NCI-H748 (cell line): ENCODE measurements around the gene DMBX1.
A peak's percentile ranks its signal among the peaks of the same experiment; 100 is the strongest.

Experiments
- DNase-seq: peaks from one replicate; lab custom pipeline; 2025; ENCODE audit not compliant: unreplicated experiment; lab: John Stamatoyannopoulos, UW

DMBX1 gene

DNA sequence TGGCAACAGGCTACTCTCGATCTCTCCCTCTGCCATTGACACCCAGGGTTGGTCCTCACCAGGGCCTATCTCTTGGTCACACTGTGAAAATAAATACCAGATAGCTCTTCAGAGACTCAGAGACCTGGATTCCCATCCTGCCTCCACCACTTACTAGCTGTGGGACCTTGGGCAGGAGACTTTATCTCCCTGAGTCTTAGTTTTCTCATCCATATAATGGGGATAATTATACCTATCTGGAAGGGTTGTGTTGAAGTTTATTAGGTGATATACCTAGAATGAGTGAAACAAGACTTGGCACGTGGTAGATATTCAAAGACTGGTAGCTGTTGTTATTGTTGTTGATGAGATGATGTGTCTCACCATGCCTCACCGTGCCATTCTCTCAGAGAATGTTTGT, 7.4 kb downstream of the DMBX1 start:
- DNase-seq: no peak

DNA sequence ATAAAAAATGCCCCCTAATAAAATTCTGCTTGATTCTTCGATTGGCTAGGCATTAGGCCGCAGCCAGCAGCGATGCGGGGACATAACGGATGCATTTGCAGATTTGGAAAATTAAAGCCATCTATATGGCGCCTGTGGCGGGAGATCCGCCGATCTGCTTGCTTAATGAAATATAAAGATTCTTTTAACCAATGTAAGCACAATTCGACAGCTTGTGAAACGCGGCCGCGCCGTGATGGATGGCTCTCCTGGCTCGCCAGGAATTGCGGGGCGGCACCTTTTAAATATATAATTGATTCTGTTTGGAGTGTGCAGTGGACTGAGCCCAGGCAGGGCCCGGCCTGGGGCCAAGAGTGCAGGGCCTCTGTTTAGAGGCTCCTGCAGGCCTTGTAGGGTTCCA, 8.0 kb downstream of the DMBX1 start:
- DNase-seq: no peak

DNA sequence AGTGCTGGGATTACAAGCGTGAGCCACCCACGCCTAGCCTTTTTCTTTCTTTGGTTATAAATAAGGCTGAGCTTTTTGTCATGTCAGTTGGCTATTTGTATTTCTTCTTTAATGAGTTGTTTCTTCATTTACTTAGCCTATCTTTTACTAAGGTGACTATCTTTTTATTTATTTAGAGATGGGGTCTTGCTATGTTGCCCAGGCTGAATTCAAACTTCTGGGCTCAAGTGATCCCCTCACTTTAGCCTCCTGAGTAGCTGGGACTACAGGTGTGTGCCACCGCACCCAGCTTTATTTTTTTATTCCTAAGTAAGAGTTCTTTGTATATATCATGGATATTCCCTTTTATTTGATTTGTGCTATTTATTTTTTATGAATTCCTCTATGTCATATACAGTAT, 11.9 kb downstream of the DMBX1 start:
- no peak for DNase-seq

DNA sequence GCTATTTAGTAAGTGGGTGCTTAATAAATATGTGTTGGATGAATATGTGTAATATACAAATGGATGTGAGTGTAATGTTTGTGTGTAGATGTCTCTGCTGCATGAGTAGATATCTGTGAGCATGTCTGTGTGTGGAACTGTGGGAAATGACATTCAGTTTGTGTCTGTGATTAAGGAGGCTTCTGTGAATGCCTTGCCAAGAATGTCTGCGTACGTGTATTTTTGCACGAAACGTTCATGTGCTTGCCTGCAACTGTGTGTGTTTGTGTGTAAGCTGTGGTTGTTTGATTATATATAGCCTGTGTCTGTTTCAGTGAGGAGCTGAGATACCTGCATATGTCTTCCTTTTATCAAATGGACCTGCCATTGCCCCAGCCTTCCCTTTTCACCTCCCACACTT, 13.8 kb downstream of the DMBX1 start:
- no peak for DNase-seq

DNA sequence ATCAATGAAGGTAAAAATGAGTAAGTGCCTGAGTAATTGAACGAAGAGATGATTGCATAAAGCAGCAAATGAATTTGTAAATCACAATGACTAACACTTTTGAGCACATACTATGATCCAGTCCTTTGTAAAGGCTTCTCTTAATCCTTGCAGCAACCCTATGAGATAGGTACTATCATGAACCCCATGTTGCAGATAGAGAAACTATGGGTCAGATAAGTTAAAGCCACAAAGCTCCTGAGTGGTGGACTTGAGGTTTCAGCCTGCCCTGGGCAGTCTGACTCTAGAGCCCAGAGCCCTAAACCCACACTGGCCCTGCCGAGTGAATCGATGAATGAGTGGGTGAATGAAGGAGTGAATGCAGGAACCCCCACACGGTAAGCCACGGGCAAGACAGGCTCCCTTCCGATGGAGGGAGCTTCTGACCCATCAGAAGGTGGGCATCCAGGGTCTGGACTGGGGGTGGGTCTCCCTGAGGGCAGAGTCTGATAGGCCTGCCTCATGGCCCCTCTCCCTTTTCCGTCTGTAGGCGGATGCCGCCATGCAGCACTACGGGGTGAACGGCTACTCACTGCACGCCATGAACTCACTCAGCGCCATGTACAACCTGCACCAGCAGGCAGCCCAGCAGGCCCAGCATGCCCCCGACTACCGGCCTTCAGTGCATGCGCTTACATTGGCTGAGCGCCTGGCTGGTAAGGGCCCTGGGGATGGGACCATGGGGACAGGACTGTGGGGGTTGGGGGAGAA, 17.0 kb downstream of the DMBX1 start:
- DNase-seq: no peak

DNA sequence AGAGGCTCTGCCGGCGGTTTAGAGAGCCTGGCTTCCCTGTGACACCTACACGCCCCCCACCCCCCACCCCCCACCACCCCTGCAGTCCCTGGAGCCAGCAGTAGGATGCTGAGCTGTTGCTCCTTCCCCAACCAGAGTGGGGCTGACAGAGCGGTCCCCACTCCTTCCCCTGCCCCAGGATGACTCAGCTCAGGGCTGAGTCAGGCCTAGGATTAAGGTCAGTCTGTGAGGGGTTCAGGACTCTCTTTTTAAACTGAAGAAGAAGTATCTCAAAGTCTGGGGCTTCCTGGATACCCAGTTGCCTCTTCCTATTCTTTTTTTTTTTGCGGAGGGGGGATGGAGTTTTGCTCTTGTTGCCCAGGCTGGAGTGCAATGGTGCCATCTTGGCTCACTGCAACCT, 19.1 kb downstream of the DMBX1 start:
- no peak for DNase-seq

DNA sequence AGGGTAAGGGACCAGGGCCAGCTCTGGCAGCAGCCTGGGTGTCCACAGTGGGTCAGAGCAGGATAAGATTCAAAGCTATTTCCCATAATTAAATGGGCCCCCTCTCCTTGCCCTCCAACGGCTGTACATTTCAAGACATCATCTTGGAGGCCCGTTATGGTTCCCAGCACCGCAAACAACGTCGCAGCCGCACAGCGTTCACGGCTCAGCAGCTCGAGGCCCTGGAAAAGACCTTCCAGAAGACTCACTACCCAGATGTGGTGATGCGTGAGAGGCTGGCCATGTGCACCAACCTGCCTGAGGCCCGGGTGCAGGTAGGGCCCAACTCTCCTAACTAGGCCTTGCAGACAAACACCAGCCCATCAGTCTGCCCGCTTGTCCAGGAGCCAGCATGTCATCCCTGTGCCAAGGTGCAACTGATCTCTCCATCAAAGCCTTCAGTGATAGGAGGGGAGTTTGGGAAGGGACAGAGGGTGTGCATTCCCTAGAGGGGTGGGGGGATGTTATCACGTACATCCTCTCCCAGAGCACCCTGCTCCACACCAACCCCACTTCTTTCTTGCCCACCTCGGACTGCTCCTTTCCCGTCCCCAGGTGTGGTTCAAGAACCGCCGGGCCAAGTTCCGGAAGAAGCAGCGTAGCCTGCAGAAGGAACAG, 20.8 kb downstream of the DMBX1 start:
- no peak for DNase-seq

DNA sequence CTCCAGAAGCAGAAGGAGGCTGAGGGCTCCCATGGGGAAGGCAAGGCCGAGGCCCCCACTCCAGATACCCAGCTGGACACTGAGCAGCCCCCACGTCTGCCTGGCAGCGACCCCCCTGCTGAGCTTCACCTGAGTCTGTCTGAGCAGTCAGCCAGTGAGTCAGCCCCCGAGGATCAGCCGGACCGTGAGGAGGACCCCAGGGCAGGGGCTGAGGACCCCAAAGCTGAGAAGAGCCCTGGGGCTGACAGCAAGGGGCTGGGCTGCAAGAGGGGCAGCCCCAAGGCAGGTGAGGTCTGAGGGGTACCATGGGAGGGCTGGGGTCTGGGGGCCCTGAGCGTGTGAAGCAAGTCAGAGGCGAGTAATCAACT, 21.3 kb downstream of the DMBX1 start:
- no peak for DNase-seq

DNA sequence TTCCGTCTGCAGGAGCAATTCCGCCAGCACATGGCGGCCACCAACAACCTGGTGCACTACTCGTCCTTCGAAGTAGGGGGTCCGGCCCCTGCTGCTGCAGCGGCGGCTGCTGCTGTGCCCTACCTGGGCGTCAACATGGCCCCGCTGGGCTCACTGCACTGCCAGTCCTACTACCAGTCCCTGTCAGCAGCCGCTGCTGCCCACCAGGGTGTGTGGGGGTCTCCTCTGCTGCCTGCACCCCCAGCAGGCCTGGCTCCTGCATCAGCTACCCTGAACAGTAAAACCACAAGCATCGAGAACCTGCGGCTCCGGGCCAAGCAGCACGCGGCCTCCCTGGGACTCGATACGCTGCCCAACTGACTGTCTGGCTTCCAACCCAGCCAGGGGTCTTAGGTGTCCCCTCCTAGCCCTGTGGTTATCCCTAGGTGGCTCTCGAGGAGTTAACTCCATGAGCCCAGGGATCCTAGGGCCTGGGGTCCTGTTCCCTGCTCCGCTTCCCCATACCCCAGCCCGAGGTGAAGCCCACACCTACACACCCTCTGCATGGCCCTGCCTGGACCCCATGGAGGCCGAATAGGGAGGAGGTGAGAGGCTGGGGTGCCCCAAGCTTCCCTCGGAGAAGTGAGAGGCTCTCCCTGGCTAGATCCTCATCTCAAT, 22.6 kb downstream of the DMBX1 start:
- no peak for DNase-seq

DNA sequence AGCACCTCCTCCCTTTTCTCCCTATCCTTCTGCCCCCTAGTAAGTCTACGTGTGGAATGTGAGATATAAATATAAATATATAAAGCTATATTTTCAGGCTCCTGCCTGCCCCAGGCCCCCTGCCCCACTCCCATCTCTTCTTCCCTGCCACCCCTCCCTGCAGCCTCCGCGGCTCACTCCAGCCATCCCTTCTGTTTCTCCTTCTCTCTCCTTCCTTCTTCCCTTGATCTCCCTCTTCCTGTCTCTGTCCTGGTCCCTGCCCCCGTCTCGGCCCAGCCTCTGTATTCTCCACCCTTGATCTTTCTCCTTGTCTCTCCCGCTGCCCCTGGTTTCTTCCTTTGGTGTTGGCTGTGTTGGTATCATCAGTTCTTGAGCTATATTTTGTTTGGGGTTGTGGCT, 23.2 kb downstream of the DMBX1 start:
- no peak for DNase-seq

DNA sequence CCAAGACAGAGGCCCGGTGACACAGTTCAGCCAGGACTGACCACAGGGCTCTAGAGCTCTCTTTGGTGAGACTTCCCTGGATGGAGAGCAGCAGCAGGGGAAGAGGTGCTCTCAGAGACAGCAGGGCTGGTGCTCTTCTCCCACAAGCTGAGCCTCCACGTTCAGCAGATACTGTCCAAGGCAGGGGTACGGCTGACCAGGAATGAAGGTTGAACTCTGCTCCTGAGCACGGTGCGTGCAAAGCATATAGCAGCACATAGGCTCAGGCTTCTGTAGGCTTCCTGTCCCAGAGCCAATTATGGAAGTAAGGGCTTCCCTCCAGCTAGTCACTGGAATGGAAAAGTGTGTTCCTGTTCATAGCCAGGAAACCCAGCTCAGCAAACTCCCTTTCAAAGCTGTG, 23.9 kb downstream of the DMBX1 start:
- DNase-seq: no peak

DNA sequence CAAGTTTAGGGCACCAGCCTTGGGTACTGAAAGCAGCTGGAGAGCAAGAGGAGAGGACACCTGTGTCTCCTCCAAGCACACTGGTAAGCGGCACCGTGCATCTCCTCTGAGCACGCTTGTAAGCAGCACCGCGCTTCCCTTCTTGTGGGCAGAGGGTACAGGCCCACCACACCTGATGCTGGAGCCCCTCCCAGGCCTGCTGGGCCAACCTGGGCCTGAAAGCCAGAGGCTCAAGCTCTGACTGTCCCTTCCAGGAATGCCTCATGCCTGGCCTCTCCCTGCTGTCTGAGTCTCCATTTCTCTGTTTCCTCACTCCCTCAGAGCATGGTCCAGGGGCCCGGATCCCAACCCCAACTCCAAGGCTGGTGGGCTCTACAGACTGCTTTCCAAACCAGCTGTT, 25.9 kb downstream of the DMBX1 start:
- no peak for DNase-seq

DNA sequence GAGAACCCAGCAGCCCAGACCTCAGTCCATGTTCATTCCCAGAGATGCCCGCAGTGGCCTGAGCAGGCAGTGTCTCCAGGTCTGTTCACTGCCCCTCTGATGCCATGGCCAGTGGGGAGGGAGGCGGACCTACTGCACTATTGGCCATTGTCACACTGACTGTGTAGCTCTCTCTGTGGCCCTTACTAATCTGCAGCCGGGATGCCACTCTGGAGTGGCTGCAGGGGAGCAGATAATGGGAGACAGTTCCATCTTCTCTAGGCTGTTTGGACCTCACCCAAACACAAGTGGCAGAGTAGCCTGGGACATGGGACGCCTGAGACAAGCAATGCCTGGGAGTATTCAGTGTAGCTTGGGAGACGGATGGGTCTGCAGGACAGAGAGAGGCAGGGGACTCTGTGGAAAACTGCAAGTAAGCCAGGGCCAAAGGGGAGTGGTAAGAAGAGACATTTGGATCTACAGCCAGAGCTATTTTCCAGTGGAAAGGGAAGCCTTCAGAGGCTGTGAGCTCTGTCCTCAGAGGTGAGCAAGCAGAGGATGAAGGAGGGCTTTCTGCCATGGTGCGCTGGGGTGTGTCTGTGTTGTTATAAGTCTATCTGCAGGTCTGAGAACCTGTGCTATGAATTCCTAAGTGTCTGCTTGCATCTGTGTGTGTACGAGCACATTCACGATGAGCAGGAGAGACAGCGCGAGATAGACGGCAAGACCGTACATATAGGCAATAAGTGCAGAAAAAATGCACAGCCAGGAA, 26.7 kb downstream of the DMBX1 start:
- DNase-seq: no peak

DNA sequence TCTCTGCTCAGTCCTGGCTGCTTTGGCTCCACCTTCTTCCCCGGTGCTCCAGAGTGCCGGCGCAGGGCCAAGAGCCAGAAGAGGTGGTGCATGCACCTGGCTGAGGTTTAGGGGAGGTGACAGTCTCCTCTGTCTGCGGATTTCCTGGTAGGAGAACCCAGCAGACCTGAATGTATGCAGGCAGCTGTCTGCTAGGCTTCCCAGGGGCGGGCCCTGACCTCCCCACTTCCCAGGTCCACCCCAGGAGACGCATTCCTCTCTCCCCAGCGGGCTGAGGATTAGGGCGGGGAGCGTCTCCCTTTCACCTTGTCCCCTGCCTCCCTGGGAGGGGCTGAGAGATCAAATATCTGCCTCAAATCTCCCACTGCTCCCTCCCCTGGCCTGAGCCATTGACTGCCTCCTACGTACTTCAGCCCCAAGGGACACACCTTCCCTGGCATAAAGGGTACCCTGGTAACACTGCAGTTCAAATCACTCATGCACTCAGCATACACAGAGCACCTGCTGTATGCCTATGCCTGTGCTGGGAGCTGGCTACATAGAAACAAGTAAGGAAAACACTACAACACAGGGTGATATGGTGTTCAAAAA, 27.5 kb downstream of the DMBX1 start:
- peak; percentile 60 for DNase-seq

DNA sequence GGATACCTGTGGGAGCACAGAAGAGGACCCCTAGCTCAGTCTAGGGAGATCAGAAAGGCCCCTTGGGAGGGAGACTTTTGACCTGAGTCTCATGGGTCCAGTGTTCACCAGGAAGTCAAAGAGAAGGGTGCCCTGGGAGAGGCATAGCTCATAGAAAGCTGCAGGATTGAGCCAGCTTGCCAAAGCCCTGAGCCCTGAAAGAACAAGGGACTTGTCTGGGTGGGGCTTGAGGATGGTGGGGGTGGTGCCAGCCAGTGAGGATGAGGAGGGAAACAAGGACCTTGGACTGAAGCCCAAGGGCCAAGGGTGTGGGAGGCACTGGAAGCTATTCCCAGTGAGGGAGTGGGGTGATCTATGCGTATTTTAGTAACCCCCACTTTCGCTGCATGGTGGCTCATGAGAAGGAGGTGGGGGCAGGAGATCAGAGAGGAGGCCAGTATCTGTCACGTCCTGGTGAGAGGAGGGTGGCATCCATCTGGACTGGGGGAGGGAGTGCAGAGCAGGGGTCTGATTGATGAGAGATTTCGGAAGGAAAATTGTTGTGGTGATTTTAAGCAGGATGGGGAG, 28.4 kb downstream of the DMBX1 start:
- no peak for DNase-seq

DNA sequence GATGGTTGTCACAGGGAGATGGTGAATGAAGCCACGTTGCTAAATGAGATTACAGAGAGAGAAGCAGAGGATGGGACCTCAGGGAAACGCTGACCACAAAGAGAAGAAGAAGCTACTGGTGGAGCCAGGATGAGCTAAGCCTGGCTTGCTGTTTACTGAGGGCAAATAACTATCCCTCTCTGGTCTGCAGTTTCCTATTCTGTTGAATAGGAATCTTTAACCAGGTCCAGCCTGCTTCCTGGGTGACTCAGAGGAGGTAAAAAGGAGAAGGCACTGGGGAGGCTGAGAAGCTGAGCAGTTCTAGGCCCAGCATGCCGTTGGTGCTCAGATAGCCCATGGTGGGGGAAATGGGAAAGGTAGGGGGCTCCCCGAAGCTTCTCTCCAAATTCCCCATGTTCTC, 29.6 kb downstream of the DMBX1 start:
- DNase-seq: no peak

DNA sequence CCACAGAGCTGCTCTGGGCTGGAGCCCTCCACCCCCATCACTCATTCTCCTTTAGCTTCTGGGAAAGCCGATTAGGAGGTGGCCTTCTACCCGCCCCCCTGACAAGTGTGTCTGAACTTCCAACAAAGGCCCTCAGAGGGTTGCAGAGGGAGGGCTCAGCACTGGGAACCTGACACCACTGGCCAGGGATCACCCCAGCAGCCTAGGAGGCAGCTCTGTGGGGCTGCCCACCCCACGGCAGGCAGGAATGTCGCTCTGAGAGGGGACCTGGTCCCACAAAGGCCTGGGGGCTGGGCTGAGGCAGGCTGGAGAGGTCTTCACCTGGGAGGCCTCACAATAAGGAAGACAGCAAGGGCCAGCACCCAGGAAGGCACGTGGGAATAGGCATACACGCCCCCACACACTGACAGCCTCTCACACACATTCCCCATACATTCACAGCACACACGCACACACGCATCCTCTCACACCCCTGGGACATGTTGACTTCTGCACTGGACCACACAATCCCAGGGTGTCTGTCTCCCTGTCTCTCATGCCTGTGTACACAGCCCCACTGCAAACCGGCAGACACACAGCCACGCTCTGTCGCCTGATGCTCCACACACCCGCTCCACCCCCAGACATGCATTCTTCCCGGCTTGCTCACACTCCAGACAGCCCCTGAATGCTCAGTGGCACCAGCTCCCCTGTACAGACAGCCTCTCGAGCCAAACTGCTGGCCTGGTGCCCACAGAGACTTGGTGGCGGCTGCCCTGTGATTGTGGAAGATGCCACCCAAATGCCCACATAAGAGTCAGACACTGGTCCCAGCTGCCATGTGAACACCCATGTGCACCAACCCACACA, 30.7 kb downstream of the DMBX1 start:
- no peak for DNase-seq

DNA sequence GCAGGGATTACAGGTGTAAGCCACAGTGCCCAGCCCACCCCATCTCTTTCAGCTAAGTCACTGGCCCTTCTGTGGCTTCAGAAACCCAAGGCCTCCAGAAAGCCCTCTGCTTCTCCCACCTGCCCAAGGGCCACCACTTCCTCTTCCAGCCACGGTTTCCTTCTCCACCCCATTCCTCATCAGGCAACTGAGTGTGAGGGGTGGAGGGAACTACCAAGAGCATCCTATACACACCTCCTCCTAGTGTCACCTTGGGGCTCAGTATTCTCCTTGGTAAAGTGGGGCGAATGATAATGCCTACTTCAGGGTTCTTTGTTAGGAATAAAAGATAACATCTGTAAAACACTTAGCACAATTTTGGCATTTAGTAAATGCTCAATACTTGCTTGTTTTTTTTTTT, 31.8 kb downstream of the DMBX1 start:
- DNase-seq: no peak

DNA sequence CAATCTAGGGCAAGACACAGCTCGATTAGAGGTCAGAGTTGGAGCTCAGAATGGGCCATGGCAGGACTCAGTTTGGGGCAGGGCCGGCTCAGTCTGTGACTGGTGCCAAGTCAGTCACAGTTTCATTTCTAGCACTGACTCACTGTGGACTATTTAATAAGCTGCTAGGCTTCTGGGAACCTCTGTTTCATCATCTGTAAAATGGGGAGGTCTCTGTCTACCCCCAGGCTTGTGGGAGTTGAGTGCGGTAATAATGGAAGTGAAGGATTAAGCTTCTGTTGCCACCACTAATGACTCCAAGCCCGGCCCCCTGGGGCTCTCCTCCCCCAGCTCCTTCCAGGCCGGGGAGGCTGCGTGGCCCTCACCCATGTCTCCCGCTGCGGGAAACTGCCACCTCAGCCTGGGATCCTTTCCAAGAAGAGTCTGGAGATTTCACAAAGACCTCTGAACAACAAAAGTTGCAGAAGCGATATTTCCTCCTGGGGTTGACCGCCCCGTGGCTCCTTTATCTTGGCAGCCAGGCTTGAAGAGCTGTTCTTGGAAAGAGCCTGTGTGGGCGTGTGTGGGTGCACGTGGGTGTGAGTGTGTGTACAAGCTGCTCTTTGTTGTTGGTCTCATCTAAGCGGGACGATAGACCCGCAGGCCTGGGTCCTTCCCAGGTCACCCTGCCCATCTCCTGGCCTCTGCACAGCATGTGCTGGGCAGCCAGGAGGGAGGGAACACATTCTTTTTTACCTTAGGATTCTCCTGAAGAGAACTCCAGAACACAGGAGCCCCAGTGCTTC, 32.7 kb downstream of the DMBX1 start:
- DNase-seq: no peak

DNA sequence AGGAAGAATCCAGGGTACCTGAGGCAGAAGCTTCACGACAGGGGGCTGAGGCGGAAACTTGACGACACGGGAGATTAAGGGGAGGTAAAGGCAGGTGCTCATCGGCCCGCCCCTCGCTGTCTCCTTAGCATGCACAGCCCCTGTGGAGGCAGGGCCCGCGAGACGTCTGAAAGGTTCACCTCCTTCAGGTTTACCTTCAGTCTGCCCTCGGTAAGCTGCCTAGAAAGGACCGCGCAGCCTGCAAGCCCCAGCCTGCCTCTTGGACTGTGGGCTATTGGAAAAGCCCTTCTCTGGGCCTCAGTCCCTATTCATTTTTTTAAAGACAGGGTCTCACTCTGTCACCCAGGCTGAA, 33.3 kb downstream of the DMBX1 start:
- no peak for DNase-seq
